LNCAP (cell line): ENCODE measurements around the gene TNFSF9.

Experiments used
- CTCF ChIP-seq: fragments of 450-650 bp; IDR thresholded peaks from 2 replicates; pipeline ENCODE4 v1.5.1; 2017; ENCODE audit warnings: mild to moderate bottlenecking

The TNFSF9 gene

DNA sequence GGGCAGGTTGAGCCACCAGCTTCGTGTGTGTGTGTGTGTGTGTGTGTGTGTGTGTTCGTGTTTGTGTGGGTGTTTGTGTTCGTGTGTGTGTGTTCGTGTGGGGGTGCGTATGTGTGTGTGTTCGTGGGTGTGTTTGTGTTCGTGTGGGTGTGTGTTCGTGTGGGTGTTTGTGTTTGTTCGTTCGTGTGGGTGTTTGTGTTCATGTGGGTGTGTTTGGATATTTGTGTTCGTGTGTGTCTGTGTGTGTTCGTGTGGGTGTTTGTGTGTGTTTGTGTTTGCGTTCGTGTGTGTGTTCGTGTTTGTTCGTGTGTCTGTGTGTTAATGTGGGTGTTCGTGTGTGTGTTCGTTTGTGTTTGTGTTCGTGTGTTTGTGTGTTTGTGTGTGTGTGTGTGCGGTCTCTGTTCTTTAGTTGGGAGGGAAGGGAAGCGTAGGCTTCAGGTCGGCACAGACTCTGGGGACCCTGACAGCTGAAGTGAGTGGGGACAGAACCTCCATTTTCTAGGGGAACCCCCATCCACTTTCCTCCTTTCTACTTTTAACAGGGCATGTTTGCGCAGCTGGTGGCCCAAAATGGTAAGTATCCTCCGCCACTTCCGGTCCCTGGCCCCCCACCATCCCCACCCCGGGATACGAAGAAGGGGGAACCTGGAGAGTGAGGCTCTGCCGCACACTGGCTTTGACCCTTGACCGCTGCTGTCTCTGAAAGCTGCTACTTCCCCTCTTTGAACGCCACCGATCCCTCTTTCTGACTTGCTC, 1.6 kb downstream of the TNFSF9 start:
- no peak for TF ChIP-seq CTCF

DNA sequence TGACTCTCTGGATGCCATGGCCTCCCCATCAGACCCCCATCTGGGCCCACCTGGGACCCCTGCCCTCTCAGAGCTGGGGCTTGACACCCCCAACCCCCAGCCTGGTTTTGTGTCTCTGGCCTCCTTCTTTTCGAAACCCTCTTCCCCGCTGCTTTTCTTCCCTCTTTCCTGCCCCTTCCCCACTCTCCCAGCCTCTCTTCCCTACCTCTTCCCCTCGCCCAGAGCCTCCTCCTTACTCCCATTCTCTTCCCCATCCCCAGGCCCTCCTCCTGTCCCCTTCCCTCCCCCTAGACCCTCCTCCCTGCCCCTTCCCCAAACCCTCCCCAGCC, 2.1 kb downstream of the TNFSF9 start:
- no peak for TF ChIP-seq CTCF

- no peak for TF ChIP-seq CTCF
These were observed 3.1 kb downstream of the TNFSF9 start for GRCh38 chr19:6533746-6534418.

- no peak for TF ChIP-seq CTCF
These were observed 3.7 kb downstream of the TNFSF9 start for GRCh38 chr19:6534451-6535093.

- no peak for TF ChIP-seq CTCF
These were observed 4.8 kb downstream of the TNFSF9 start for GRCh38 chr19:6535558-6536137.

GRCh38 chr19:6539514-6539913, 8.7 kb downstream of the TNFSF9 start:
- no peak for TF ChIP-seq CTCF

DNA sequence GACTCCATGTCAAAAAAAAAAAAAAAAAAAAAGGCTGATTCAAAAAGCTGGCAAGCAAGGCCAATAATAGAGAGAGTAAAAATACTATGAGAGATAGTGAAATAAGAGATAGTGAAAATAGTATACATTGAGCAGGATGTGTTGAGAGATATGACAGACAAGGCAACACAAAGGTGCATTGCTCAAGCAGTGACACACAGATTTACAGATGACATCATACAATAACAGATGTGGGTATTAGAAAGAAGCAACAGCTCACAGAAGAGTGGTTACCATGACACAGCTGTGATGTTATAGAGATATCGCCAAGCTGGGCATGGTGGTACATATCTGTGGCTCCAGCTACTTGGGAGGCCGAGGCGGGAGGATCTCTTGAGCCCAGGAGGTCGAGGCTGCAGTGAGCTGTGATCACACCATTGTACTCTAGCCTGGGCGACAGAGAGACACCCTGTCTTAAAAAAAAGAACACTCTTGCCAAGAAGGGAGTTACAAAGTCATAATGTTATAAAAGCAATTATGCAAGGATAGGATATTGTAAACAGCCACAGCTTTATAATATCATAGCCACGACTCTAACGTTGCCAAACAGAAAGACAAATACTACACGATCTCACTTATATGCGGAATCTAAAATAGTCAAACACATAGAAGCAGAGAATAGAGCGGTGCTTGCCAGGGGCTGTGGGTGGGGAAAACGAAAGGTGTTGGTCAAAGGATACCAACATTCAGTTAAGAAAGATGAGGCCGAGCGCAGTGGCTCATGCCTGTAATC, 10.3 kb downstream of the TNFSF9 start:
- TF ChIP-seq CTCF = no peak
